Keratinocyte (primary cell): ENCODE measurements around the gene NUAK1. TPM values are rescaled to one million over a fixed set of nuclear protein-coding genes. Genes with fewer than 3 reads are reported as not detected.

ENCODE experiments used
- DNase-seq: peaks from one replicate; pipeline ENCODE4 v3.0.0-alpha.2; 2011; ENCODE audit warnings: low read depth, missing footprints, low spot score
- FAIRE-seq: peaks from 2 replicates; lab custom pipeline; 2011; peaks lifted over from hg19 to GRCh38; lab: Jason Lieb, UNC
- H2AFZ ChIP-seq: 2 replicates; pipeline ENCODE4 v1.6.0; 2012; ENCODE audit warnings: low read length, control low read depth, inconsistent platforms; ENCODE audit not compliant: control insufficient read depth
- H3K27ac ChIP-seq: 2 replicates; pipeline ENCODE4 v1.5.1; 2011; ENCODE audit warnings: low read length; ENCODE audit not compliant: control insufficient read depth, insufficient read depth
- H3K27me3 ChIP-seq: 3 replicates; pipeline ENCODE4 v1.6.0; 2011; ENCODE audit warnings: low read length; ENCODE audit not compliant: control insufficient read depth, insufficient read depth; ENCODE audit errors: extremely low read depth
- H3K36me3 ChIP-seq, 2 experiments: 2 replicates in 1 of 2; 3 replicates in 1 of 2; pipeline ENCODE4 v1.5.1; 2011; ENCODE audit warnings: low read length in 2 of 2, mild to moderate bottlenecking in 1 of 2; ENCODE audit not compliant: control insufficient read depth in 2 of 2, insufficient read depth in 2 of 2; ENCODE audit errors: extremely low read depth in 1 of 2
- H3K4me1 ChIP-seq: 3 replicates; pipeline ENCODE4 v1.5.1; 2011; ENCODE audit warnings: low read length; ENCODE audit not compliant: control insufficient read depth, insufficient read depth; ENCODE audit errors: extremely low read depth
- H3K4me2 ChIP-seq: 3 replicates; pipeline ENCODE4 v1.6.0; 2011; ENCODE audit warnings: low read depth, low read length; ENCODE audit not compliant: control insufficient read depth, insufficient read depth; ENCODE audit errors: extremely low read depth
- H3K4me3 ChIP-seq, 3 experiments: fragments of 200-600 bp in 1 of 3; sonication (generic) in 1 of 3; 2 replicates in 2 of 3; 3 replicates in 1 of 3; pipeline ENCODE4 v1.5.1; 2011 to 2016; ENCODE audit warnings: low read length in 3 of 3, mild to moderate bottlenecking in 3 of 3, control low read depth in 2 of 3, inconsistent platforms in 1 of 3, low read depth in 1 of 3, mixed read lengths in 1 of 3, mixed run types in 1 of 3, moderate library complexity in 1 of 3; ENCODE audit not compliant: control insufficient read depth in 2 of 3, insufficient read depth in 2 of 3; ENCODE audit errors: extremely low read depth in 1 of 3
- H3K79me2 ChIP-seq: 2 replicates; pipeline ENCODE4 v1.6.0; 2012; ENCODE audit warnings: low read length; ENCODE audit not compliant: control insufficient read depth, insufficient read depth
- H3K9ac ChIP-seq: 3 replicates; pipeline ENCODE4 v1.6.0; 2011; ENCODE audit warnings: low read length; ENCODE audit not compliant: control insufficient read depth, insufficient read depth; ENCODE audit errors: extremely low read depth
- H3K9me1 ChIP-seq: 3 replicates; pipeline ENCODE4 v1.6.0; 2011; ENCODE audit warnings: low read length; ENCODE audit not compliant: control insufficient read depth, insufficient read depth; ENCODE audit errors: extremely low read depth
- H3K9me3 ChIP-seq: 2 replicates; pipeline ENCODE4 v1.5.1; 2012; ENCODE audit warnings: low read depth, low read length; ENCODE audit not compliant: control insufficient read depth
- H4K20me1 ChIP-seq: 3 replicates; pipeline ENCODE4 v1.6.0; 2011; ENCODE audit warnings: low read length; ENCODE audit not compliant: control insufficient read depth, insufficient read depth; ENCODE audit errors: extremely low read depth
- EZH2 ChIP-seq: IDR thresholded peaks from one replicate; pipeline ENCODE4 v1.6.1; 2012; ENCODE audit warnings: inconsistent platforms, mild to moderate bottlenecking, low read length, moderate library complexity
- dilution Hi-C: fragments of 300-500 bp; cut with MboI; formaldehyde crosslinking; loops from one replicate; pipeline ENCODE4 v1.7.0; 2020; ENCODE audit warnings: low sequenced_read_pairs; ENCODE audit not compliant: extremely low pct_ligation_motif_present
- polyA plus RNA-seq, 5 experiments: library from polyadenylated mRNA; depleted of rRNA in 3 of 5; stranded (reverse) in 3 of 5; stranded (forward) in 1 of 5; unstranded in 1 of 5; fragments of >200 nt; gene quantifications; 1 replicate in 1 of 5; 2 replicates in 3 of 5; 3 replicates in 1 of 5; pipeline versions ENCODE4 v1.2.1 to v1.2.3, GENCODE V29; 2011 to 2012; ENCODE audit warnings: missing spikeins in 2 of 5, low read depth in 1 of 5, low replicate concordance in 1 of 5
- TF ChIP-seq, protein P1 (sequence below), 3 experiments: IDR thresholded peaks in 1 of 3; conservative IDR thresholded peaks in 1 of 3; optimal IDR thresholded peaks in 1 of 3; 2 replicates in 2 of 3; 3 replicates in 1 of 3; pipeline versions ENCODE3 to v1.5.1; 2011; ENCODE audit warnings: low read length in 3 of 3, mild to moderate bottlenecking in 3 of 3, moderate library complexity in 2 of 3, control low read depth in 1 of 3, inconsistent platforms in 1 of 3; ENCODE audit not compliant: insufficient read depth in 2 of 3; ENCODE audit errors: extremely low read depth in 1 of 3

The NUAK1 gene
- polyA plus RNA-seq, 1 donor (not counting 4 experiments of a cell fraction or from before 2014, with no cell fraction given) = 12.3 TPM

DNA sequence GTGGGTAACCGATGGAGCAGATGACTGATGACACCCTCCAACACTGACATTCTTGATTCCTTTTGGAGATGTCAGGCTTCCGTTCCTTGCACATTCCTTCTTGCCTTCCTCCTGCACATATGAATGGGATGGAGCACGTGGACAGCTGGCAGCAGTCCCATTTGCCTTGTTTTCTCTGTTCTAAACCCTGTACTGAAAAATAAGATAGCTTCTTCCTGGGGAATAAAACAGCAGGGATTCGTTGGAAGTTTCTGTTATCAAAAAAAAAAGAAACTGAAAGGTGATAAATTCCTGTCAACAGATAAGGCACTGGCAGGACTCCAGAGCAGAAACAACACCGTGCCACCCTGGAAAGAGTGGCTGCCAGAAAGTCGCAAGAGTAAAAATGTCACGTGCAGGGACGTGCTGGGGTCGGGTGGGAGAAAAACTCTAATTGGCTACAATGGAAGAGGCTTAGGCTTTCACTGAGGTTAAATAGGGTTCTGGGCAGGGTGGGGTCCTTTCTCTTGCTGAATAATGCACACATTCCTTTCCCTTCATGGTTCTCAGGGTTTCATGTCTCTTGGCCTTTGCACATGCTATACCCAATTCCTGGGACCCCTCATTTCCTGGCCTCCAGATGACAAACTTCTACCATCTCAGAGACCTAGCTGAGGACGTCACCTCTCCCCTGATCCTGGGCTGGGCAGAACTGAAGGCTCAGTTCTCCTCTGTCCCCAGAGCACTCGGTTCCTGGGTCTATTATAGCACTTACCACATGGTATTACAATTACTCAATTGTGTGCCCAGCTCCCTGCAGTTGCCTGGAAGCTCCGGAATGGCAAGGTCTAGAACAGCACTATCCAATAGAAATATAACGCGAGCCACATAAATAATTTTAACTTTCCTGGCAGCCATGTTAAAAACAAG is 7.0 kb upstream of the NUAK1 start:
- Histone ChIP-seq H3K79me2 (no peaks in the 10 kb centered on the region), H3K4me1 (peaks cover 15% of the 10 kb centered on the region), H2AFZ (no peak overlapping the region), H3K9me3 (no peaks in the 10 kb centered on the region), H3K27ac (no peak overlapping the region), H3K4me2 (peak overlapping the region; percentile 3), H4K20me1 (no peaks in the 10 kb centered on the region), H3K9ac (no peak overlapping the region), H3K27me3 (no peaks in the 10 kb centered on the region), H3K4me3 (no peak overlapping the region), H3K9me1 (no peaks in the 10 kb centered on the region), H3K36me3 (no peaks in the 10 kb centered on the region)
- no peak for TF ChIP-seq EZH2
- TF ChIP-seq, protein P1, sequence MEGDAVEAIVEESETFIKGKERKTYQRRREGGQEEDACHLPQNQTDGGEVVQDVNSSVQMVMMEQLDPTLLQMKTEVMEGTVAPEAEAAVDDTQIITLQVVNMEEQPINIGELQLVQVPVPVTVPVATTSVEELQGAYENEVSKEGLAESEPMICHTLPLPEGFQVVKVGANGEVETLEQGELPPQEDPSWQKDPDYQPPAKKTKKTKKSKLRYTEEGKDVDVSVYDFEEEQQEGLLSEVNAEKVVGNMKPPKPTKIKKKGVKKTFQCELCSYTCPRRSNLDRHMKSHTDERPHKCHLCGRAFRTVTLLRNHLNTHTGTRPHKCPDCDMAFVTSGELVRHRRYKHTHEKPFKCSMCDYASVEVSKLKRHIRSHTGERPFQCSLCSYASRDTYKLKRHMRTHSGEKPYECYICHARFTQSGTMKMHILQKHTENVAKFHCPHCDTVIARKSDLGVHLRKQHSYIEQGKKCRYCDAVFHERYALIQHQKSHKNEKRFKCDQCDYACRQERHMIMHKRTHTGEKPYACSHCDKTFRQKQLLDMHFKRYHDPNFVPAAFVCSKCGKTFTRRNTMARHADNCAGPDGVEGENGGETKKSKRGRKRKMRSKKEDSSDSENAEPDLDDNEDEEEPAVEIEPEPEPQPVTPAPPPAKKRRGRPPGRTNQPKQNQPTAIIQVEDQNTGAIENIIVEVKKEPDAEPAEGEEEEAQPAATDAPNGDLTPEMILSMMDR (optimal IDR thresholded peaks at IDR 0.05 in 1 of 3, IDR thresholded peaks at IDR 0.05 in 1 of 3, conservative IDR thresholded peaks at IDR 0.05 in 1 of 3; ENCODE audit: extremely low read depth in 1 of 3, insufficient read depth in 2 of 3, low read length in 3 of 3) = no peak
- dilution Hi-C loops = no loop called here
- FAIRE-seq (peak; percentile 85), DNase-seq (no peak)

DNA sequence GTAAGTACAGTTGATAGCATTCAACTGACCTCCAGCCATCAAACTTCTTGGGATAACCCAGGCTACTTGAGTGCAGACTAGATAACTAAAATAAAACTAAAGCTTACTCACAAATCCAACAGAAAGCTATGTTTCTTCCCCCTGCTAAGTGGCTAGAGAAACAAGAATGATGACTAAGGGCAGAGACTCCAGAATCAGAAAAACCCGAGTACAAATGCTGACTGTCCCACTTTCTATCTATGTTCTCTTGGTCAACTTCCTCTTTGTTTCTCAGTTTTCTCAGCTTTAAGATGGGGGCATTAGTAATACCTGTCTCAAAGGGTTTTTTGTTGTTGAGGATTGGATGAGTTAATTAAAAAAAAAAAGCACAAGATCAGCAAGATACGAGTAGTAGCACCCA is 6.1 kb upstream of the NUAK1 start:
- dilution Hi-C loops = no loop called here
- Histone ChIP-seq H3K27ac (no peak overlapping the region), H3K79me2 (no peaks in the 10 kb centered on the region), H2AFZ (no peak overlapping the region), H3K4me2 (peak overlapping the region; percentile 23), H3K9ac (no peak overlapping the region), H3K27me3 (no peaks in the 10 kb centered on the region), H4K20me1 (no peaks in the 10 kb centered on the region), H3K9me3 (no peaks in the 10 kb centered on the region), H3K36me3 (no peaks in the 10 kb centered on the region), H3K9me1 (no peaks in the 10 kb centered on the region), H3K4me3 (no peak overlapping the region), H3K4me1 (peaks cover 15% of the 10 kb centered on the region)
- TF ChIP-seq EZH2 = no peak
- TF ChIP-seq, protein P1 (optimal IDR thresholded peaks at IDR 0.05 in 1 of 3, IDR thresholded peaks at IDR 0.05 in 1 of 3, conservative IDR thresholded peaks at IDR 0.05 in 1 of 3; ENCODE audit: extremely low read depth in 1 of 3, insufficient read depth in 2 of 3, low read length in 3 of 3) = no peak
- FAIRE-seq = no peak
- DNase-seq = no peak
